WTC11 (cell line): ENCODE data around the gene OBP2B.

Experiments
- E2F1 ChIP-seq: sonication (generic); formaldehyde crosslinking; IDR thresholded peaks from 2 replicates; pipeline ENCODE4 v1.8.0; 2022; ENCODE audit warnings: mild to moderate bottlenecking, missing genetic modification reagents
- NR1H2 ChIP-seq: sonication (generic); formaldehyde crosslinking; IDR thresholded peaks from 2 replicates; pipeline ENCODE4 v1.9.0; 2021; ENCODE audit warnings: mild to moderate bottlenecking, moderate library complexity, missing genetic modification reagents
- SP1 ChIP-seq: sonication (generic); formaldehyde crosslinking; conservative IDR thresholded peaks from 2 replicates; pipeline ENCODE4 v1.8.1; 2022; ENCODE audit warnings: missing genetic modification reagents
- TCF7 ChIP-seq: sonication (generic); formaldehyde crosslinking; IDR thresholded peaks from 2 replicates; pipeline ENCODE4 v1.8.0; 2022; ENCODE audit warnings: mild to moderate bottlenecking, low read depth, missing genetic modification reagents, moderate library complexity
- USF1 ChIP-seq: sonication (generic); formaldehyde crosslinking; IDR thresholded peaks from 2 replicates; pipeline ENCODE4 v1.8.0; 2022; ENCODE audit warnings: mild to moderate bottlenecking, missing genetic modification reagents
- ZNF121 ChIP-seq: sonication (generic); formaldehyde crosslinking; IDR thresholded peaks from 2 replicates; pipeline ENCODE4 v1.8.0; 2023; ENCODE audit warnings: missing genetic modification reagents
- TF ChIP-seq, protein P1 (sequence below): fragments of 200-600 bp; IDR thresholded peaks from 2 replicates; pipeline ENCODE4 v1.8.0; 2022; ENCODE audit warnings: antibody characterized with exemption
- TF ChIP-seq, protein P2 (sequence below): sonication (generic); formaldehyde crosslinking; IDR thresholded peaks from 2 replicates; pipeline ENCODE4 v1.8.0; 2023; ENCODE audit warnings: missing genetic modification reagents
- TF ChIP-seq, protein P3 (sequence below): sonication (generic); formaldehyde crosslinking; IDR thresholded peaks from 2 replicates; pipeline ENCODE4 v1.8.0; 2022; ENCODE audit warnings: mild to moderate bottlenecking, missing genetic modification reagents
- TF ChIP-seq, protein P4 (sequence below): sonication (generic); formaldehyde crosslinking; IDR thresholded peaks from 2 replicates; pipeline ENCODE4 v1.8.1; 2023; ENCODE audit warnings: mild to moderate bottlenecking, missing genetic modification reagents

- TF ChIP-seq, protein P1, sequence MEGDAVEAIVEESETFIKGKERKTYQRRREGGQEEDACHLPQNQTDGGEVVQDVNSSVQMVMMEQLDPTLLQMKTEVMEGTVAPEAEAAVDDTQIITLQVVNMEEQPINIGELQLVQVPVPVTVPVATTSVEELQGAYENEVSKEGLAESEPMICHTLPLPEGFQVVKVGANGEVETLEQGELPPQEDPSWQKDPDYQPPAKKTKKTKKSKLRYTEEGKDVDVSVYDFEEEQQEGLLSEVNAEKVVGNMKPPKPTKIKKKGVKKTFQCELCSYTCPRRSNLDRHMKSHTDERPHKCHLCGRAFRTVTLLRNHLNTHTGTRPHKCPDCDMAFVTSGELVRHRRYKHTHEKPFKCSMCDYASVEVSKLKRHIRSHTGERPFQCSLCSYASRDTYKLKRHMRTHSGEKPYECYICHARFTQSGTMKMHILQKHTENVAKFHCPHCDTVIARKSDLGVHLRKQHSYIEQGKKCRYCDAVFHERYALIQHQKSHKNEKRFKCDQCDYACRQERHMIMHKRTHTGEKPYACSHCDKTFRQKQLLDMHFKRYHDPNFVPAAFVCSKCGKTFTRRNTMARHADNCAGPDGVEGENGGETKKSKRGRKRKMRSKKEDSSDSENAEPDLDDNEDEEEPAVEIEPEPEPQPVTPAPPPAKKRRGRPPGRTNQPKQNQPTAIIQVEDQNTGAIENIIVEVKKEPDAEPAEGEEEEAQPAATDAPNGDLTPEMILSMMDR, result no peak
- no peak for TF ChIP-seq TCF7
- TF ChIP-seq NR1H2, result no peak
- TF ChIP-seq E2F1 (CRISPR knock-in tag), result no peak
- TF ChIP-seq, protein P2, sequence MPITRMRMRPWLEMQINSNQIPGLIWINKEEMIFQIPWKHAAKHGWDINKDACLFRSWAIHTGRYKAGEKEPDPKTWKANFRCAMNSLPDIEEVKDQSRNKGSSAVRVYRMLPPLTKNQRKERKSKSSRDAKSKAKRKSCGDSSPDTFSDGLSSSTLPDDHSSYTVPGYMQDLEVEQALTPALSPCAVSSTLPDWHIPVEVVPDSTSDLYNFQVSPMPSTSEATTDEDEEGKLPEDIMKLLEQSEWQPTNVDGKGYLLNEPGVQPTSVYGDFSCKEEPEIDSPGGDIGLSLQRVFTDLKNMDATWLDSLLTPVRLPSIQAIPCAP (CRISPR knock-in tag), result no peak
- TF ChIP-seq, protein P3, sequence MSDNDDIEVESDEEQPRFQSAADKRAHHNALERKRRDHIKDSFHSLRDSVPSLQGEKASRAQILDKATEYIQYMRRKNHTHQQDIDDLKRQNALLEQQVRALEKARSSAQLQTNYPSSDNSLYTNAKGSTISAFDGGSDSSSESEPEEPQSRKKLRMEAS (CRISPR knock-in tag), result no peak
- TF ChIP-seq, protein P4, sequence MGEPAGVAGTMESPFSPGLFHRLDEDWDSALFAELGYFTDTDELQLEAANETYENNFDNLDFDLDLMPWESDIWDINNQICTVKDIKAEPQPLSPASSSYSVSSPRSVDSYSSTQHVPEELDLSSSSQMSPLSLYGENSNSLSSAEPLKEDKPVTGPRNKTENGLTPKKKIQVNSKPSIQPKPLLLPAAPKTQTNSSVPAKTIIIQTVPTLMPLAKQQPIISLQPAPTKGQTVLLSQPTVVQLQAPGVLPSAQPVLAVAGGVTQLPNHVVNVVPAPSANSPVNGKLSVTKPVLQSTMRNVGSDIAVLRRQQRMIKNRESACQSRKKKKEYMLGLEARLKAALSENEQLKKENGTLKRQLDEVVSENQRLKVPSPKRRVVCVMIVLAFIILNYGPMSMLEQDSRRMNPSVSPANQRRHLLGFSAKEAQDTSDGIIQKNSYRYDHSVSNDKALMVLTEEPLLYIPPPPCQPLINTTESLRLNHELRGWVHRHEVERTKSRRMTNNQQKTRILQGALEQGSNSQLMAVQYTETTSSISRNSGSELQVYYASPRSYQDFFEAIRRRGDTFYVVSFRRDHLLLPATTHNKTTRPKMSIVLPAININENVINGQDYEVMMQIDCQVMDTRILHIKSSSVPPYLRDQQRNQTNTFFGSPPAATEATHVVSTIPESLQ (CRISPR knock-in tag), result no peak
- TF ChIP-seq USF1 (CRISPR knock-in tag), result no peak
- no peak for TF ChIP-seq SP1 (CRISPR knock-in tag)
- no peak for TF ChIP-seq ZNF121 (CRISPR knock-in tag)
These were observed 27.5 kb downstream of the OBP2B start for GRCh38 chr9:133181561-133181960.
